NCI-H526 treated with DMSO at 0.1 percent for 48 hours (cell line): Measurements from ENCODE around the gene PDCD11.

ENCODE experiments used
- DNase-seq: peaks from one replicate; lab custom pipeline; 2025; lab: John Stamatoyannopoulos, UW

Gene PDCD11

DNA sequence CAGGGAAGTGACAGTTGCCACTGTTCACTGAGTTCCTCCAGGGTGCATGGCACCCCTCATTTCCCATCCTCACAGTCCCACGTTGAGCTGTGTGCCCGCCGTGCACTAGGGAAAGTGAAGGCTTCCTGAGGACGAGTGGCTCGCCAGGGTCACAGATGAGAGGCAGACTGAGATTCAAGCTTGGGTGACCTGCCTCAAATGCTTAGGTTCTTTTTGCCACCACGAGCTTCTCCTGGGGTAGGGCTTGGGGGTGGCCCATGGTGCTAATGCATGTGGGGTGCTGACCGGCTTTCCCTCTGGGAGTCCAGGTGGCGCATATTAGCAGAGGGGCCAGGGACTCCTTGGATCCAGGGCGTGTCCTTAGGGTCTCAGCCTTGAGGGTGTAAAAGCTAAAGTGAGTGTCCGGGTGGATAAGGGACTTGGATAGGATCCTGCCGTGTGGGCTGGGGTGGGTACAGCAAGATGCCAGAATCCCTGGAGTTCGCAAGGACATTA is 53.8 kb downstream of the PDCD11 start:
- DNase-seq = no peak

DNA sequence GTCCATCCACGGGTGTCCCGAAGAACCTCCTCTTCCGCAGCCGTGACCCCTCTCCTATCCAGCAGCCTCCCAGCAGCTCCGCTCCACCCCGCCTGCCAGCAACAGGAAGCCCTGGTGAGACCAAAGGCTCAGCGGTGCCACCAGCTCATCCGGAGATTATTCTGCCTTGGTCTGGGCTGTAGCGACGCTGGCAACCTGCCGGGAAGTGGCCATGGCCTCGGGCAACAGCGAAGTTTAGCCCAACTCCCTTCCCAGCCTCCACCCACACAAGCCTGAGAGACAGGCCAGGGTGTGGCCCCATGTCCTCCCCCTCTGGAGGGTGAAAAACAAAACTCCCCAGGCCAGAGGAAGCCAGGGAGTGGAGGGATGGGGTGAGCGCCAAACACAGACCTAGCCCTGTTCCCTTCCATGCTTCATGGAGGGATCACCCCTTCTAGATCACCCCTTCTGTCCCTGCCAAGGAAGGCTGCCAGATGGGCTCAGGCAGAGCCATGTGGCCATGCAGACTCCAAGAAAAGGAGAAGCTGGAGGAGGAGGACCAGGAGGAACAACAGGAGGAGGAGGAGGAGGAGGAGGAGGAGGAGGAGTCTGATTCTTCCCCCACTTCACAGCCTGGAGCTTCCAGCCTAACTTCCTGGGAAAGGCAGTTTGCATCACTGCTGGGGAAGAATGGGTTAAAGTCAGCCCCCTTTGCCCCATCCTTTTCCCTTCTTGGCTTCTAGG is 54.8 kb downstream of the PDCD11 start:
- DNase-seq = no peak

DNA sequence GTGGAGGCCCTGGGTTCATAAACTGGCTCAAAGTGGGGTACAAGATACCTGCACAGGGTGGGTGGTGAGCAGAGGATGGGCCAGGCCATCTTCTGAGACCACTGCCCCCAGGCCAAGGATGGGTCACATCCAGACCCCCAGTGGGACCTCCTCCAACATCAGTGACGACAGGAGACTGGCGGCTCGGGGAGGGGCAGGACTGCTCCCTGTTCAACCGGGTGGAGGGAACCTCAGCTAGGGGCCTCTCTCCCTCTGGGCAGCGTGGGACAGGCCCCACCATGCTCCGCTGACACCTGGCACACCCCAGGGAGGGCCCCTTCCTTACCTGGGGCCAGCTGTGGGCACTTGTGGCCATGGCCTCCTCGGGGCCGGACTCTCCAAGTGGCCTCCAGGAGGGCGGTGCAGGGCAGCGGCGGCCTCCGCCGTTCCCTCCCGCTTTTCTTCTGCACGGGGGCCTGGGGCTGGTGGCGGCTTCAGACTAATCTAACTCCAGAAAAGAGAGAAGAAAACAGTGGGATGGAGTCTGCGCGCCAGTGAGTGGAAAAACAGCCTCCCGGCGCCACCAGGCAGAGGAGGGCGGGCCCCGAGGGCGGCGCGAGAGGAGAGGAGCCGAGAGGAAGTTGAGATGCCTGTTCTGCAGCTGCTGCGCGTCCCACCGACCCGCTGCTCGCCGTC is 55.5 kb downstream of the PDCD11 start, which contains the start of gene CALHM2:
TSS of gene CALHM2 (minus strand) at position 540 of the 675 bp plus-strand sequence. CDS start 2,429 bp downstream, outside the sequence.
- peak; percentile 39 for DNase-seq

DNA sequence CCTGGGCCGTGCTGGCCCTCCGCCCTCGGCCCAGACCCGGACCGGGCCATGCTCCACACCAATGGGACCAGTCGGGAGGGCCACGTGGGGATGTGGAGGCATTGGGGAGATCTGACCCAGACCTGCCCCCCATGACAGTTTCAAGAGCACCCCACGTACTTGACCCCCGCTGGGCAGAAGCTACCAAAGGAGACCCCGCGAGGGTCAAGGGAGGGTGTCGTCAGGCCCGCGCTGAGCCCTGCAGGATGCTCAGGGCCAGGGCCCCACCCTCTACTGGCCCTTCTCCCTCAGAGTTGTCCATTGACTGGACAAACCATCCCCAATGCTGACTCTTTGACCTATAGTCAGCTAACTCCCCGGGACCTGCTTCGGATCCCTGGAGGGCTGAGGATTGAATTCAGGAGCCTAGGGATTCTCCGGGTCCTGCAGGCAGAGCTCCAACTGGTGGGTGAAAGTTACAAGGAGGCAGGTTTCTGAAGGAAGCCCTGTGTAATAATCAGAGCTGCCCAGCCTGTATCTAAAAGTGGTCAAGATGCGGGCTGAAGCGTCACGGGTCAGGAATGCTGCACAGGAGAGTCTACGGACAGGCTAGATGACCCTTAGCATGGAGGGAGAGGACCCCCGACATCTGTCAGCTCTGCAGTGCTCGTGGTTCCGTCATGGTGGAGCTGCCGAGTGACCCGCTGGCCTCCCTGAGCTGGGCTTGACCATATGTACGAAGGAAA is 56.2 kb downstream of the PDCD11 start:
- no peak for DNase-seq

DNA sequence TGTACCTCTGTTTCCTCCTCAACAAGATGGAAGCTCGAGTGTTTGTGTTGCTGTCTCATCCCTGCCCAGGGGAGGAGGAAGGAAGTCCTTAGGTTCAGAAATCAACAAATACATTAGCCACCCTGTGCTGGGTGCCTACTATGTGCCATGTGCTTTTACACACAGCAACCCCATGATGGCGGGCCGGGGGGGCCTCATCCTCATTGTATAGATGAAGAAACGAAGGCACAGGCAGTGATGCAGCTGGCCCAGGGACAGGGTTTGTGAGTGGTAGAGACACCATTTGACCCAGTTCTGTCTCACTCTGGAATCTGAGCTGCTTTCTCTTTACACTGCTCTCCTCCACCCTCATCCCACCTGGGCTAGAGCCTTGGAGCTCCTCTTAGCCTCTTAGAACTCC is 57.6 kb downstream of the PDCD11 start:
- no peak for DNase-seq

DNA sequence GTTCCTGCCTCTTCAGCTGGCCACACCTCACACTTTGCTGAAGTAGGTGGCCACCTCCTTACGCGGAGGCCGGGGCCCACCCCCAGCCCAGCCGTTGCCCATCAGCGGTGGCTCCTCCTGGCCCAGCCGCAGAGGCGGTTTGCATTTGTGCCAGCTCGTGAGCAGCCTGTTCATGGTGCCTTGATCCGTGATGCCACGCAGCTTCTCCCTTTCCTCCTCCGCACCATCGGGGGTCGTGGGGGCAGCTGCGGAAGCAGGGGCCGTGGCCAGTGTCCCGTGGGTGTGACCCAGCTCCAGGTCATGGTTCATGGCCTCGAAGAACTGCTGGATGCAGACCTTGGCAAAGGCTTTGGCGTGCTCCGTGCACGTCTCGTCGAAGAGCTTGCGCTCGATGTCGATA is 58.8 kb downstream of the PDCD11 start:
- no peak for DNase-seq

DNA sequence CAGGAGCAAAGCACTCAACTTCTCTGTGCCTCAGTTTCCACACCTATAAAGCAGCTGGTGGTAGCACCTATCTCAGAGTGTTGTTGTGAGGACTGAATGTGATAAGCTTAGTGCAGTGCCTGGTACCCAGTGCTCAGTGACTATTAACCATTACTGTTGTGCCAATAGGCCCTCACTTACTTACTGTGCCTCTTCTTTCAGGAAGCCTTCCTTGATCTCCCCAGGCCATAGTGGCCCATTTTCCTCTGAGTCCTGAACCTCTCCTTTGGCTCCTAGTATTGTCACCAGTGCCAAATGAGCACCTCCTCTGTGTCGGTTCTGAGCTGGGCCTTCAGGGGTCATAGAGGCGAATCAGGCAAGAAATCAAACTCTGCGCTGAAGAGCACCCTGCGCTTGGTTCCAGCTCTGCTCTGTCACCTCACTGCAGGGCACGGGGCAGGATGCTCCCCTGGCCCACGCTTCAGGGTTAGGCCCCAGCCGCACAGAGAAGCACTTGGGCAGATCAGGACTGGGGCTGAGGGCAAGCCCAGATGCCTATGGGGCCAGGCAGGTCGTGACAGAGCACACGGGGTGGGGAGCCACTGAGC is 59.7 kb downstream of the PDCD11 start:
- no peak for DNase-seq

DNA sequence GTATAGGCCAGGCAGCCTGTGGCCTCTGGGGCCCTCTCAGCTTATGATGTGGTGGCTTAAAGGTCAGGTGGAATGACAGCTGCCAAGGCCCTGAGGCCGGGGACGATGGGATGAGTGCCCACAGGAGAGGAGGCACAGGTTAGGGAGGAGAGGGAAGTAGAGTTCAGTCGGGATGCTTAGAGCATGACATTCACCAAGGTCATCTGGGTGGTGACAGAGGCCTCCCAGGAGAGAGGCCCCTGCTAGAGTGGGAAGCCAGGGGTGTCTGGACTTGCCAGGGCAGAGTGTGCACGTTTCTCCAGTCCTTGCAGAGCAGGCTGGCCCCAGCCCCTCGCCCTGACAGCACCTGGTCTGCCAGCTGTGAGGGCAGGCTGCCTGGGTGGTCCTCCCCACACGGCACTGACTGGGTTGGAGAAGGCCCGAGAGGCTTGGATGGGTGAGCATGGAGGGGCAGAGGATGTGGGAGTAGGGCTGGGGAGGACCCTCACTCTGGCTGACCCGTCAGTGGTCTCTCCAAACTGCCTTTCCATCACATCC is 60.8 kb downstream of the PDCD11 start:
- no peak for DNase-seq

DNA sequence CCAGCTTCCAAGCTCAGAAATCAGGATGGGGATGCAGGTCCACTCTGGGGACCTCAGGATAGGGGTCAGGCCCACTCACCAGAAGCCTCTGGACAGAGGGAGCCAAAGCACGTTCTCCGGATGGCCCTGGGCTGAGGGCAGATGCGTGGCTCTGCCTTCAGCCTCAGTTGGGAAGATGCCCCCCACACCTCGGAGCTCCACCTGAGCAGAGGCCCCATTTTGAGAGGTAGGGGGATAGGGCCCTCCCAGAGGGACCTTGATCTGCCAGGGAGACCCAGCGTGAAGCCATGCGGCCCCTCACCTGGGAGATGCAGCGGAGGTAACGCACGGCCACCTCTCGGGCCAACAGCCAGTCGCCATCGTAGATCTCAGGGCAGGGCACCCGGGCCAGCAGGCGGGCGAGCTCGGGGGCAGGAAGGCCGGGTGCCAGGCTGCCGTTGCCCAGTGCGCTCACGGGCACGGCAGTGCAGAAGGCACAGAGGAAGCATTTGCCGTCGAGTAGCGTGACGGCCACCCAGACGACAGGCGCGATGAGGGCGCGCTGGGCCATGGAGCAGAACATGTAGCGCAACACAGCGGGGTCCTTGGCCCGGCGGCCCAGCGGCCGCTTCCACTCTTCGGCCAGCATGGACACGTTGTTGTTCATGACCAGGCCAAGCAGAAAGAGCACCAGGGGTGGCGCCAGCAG is 61.6 kb downstream of the PDCD11 start:
- DNase-seq = no peak

DNA sequence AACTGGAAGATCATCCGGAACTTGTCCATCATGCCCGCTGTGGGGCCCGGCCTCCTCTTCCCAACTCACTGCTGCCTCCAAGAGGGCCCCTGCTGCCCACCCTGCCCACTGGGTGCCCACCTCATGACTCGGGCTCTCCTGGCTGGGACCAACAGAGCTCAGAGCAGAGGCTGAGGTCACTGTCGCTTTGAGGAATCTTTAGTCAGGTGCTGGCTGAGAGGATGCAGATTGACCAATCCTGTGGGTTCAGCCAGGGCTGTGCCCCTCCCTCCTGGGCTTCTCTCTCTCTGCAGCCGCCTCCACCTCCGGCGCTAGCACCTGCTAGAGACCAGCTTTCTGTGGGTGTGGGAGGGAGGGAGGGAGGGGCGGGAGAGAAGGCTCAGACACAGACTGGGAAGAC is 62.3 kb downstream of the PDCD11 start, which contains the start of gene CALHM1:
TSS of gene CALHM1 (minus strand) at position 181 of the 400 bp plus-strand sequence. CDS start at position 32, 149 bp downstream.
- DNase-seq = peak; percentile 16

DNA sequence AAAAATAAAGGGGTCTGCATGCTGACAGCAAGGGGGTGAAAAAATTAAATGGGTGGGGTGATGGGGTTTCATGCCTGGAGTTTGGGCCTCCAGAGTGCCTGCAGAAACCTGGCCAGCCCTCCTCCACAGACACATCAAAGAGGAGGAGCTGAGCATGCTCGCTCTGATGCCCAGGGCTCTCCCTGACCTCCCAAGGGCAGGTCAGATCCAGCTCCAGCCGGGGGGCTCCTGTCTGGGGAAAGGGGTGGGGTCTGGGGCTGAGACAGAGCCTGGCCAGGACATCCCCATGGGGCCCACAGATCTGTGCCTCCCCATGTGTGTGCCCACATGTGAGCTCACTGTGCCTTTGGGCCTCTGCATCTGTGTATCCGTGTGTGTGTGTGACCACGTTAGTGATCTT is 63.2 kb downstream of the PDCD11 start:
- DNase-seq = no peak

DNA sequence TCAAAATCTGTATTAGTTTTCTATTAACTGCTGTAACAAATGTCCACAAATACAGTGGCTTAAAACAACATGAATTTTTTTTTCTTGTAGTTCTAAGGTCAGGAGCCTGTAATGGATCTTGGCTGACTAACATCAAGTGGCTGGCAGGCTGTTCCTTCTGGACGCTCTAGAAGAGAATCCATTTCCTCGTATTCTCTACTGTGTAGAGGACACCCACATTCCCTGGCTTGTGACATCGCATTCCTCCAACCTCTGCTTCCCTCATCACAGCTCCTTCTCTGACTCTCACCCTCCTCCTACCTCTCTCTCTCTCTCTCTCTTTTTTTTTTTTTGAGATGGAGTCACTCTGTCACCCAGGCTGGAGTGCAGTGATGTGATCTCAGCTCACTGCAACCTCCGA is 67.1 kb downstream of the PDCD11 start:
- no peak for DNase-seq

DNA sequence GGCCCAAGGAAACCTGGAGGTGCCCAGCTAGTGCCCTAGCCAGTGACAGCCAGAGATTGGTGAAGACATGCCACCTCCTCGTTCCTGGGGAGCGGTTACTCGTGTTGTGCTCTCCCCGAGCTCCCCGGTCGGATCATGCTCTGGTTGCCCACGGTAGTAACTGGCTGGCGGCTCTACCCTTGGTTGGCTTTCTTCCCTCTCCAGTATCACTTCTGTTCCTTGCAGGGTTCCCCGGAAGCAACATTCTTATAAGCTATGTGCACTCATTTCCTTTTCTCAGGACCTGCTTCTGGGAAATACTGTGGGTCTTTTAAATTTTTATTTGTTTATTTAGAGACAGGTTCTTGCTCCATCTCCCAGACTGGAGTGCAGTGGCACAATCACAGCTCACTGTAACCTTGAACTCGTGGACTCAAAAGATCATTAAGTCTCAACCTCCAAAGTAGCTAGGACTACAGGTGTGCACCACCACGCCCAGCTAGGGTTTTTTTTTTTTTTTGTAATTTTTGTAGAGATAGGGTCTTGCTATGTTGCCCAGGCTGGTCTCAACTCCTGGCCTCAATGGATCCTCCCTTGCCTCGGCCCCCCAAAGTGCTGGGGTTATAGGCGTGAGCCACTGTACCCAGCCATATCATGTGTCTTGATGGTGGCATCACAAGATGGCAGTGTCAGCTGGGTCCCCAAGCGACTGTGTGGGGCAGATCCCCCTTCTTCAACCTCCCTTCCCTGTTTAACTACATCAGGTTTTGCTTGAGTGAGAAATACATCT is 69.2 kb downstream of the PDCD11 start:
- no peak for DNase-seq

DNA sequence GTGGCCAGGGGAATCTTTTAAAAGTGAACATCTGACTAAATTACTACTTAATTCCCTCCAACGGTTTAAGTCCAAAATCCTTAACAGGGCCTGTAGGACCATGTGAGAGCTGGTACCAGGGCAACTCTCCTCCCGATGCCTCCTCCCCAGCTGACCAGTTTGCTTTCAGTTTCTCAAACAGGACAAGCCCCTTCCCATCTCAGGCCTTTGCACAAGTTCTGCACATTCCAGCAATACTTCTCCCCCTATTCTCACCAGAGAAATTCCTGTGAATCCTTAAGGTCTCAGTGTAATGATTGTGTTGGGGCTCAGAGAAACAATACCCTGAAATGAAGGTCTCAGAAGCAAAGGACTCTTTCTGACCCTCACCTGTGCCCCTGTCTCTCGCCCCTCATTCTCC is 70.3 kb downstream of the PDCD11 start:
- DNase-seq = no peak

DNA sequence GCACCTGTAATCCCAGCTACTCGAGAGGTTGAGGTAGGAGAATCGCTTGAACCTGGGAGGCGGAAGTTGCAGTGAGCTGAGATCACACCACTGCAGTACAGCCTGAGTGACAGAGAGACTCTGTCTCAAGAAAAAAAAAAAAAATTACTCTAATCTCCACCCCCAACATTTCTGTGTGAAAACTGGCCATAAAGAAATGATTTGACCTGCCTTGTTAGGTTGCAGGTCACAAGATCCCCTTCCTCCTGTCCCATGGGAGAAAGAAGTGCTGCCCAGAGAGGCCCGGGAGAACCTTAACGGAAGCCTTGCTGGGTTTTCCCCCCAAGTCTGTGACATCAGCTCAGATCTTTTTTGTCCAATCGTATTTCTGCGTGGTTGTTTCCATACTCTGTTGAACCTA is 71.0 kb downstream of the PDCD11 start:
- no peak for DNase-seq

DNA sequence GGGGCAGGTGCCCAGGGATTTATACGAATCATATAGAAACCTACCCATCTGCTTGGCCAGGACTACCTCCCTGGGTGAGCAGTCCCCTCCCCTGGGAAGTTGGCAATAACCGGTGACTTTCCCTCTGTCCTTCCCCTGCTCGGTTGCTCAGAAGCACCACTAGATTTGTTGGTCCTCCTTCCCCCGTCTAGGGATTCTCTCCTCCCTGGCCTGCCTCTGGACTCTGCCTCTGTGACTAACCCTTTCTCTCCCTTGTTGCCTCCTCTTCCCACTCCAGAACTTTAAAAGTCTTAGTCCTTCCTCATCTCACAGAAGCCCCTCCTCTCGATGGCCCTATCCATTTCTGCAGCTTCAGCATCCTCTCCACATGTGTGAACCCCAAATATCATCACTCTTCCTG is 72.8 kb downstream of the PDCD11 start:
- no peak for DNase-seq

DNA sequence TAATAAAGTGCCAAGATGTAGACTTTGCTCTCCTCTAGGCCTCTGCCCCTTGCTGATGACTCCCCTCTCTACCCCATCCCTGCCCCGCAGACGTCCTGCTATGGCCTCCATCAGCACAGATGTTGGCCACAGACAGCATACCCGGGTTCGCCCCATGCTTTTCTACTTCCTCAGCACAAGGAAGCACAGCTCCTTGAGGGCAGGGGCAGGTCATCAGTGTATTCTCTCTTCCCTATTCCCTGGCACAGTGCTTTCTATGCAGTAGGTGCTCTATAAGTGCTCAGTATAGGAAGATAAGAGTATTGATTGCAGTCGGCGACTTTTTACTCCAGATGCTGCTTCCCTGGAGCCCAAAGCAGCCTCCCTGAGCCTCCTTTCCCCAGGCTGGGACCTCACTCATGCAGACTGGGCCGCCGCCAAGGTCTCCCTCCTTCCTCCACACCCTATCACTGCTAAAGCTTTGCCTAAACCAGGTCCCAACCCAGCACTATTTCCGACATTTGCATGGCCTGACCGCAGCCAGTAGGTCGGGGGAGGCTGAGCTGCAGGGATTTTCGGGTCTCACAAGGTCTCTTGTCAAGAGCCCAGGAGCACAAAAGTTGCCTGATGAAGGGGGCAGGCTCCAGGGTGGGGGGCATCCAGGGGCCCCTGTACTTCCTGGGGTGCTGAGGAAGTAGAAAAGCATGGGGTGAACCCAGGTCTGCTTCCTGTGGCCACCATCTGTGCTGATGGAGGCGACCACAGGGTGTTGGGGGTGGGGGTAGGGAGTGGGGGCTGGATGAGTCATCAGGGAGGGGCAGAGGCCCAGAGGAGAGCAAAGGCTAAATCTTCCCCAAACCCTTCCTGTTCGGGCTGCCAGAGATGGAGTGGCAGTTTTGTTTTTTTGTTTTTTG is 74.6 kb downstream of the PDCD11 start:
- DNase-seq = peak; percentile 25

DNA sequence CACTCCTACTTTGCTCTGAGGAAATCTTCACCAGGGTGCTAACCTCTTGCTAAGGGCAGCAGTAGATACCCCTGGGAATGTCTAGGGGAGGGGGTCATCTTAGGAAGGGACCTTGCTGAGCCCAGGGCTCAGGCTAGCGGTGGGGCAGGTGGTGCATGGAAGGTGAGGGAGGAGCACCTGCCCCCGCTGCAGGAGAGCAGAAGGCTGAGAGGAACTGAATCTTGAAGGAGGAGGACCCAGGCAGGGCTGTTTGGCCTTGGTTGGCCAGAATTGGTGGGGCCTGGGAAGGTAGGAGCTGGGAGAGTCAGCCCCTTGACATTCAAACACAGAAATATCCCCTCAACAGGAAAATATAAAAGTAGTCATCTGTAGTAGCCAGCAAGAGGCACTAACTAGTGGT is 75.6 kb downstream of the PDCD11 start:
- no peak for DNase-seq

DNA sequence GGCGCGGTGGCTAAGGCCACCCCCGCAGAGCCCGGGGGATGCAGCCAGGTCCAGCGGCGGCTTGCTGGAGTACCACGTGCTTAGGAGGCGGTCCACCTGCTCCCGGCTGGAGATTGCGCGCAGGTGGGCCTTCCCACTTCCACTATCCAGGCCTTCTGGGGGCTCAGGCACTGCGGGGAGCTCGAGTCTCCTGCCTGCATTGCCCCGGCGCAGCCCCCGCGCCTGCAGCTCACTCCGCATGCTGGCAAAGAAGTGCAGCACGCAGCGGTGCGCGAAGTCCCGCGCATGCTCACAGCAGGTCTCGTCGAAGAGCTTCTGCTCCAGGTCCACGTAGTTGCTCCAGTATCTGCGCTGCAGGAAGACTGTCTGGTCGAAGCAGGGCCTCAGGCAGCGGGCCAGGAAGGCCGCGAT is 76.8 kb downstream of the PDCD11 start:
- no peak for DNase-seq

DNA sequence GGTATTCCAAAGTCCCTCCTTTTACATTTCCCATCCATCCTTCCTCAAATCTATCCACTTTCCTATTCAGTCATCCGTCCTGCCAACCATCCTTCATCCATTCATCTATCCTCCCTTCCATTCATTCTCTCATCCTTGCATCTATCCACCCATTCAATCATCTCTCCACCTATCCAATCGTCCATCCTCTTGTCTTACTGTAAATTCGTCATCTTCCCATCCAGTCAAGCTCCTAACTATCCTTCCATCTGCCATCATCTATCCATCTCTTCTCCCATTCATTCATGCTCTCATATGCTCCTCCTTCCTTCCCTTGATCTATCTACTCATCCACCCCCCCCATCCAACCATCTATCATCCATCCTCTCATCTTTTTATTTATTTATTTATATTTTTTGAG is 77.7 kb downstream of the PDCD11 start:
- DNase-seq = no peak
